Activated T-cell treated with anti-CD3 and anti-CD28 coated beads, Interleukin-2, amount 50 U/mL, for 24 hours (primary cell): Measurements from ENCODE around the gene TMEM151A.
"Not testable (repeated sequence)": the region's sequence is repeated elsewhere in the genome, so short reads cannot be mapped to it uniquely, and the experiment has no call there.

ENCODE experiments used
- DNase-seq: peaks from one replicate; pipeline ENCODE4 v3.0.0-alpha.2; 2020
- H3K27ac Mint-ChIP-seq: 2 replicates; pipeline ENCODE4 v1.8.0; 2020; ENCODE audit warnings: mild to moderate bottlenecking, mixed read lengths
- H3K27me3 Mint-ChIP-seq: 2 replicates; pipeline ENCODE4 v1.8.0; 2020; ENCODE audit warnings: mixed read lengths
- H3K36me3 Mint-ChIP-seq: 2 replicates; pipeline ENCODE4 v1.8.0; 2020; ENCODE audit warnings: low read depth, mixed read lengths
- H3K4me1 Mint-ChIP-seq: 2 replicates; pipeline ENCODE4 v1.8.0; 2020; ENCODE audit warnings: low read depth, mixed read lengths
- H3K4me3 Mint-ChIP-seq: 2 replicates; pipeline ENCODE4 v1.8.0; 2020; ENCODE audit warnings: mild to moderate bottlenecking, moderate library complexity, mixed read lengths
- H3K9me3 Mint-ChIP-seq: 2 replicates; pipeline ENCODE4 v1.8.0; 2020; ENCODE audit warnings: mixed read lengths

The TMEM151A gene

GRCh38 chr11:66294626-66295620 lies 3.2 kb downstream of the TMEM151A start:
- no peak overlapping the region for H3K27ac Mint-ChIP-seq
- H3K27me3 Mint-ChIP-seq: peaks cover 26% of the 10 kb centered on the region
- H3K36me3 Mint-ChIP-seq: no peaks in the 10 kb centered on the region
- H3K9me3 Mint-ChIP-seq: no peaks in the 10 kb centered on the region
- H3K4me1 Mint-ChIP-seq: peaks cover 14% of the 10 kb centered on the region
- DNase-seq: no peak
- no peak overlapping the region for H3K4me3 Mint-ChIP-seq

- Mint-ChIP-seq H3K27me3 (peaks cover 15% of the 10 kb centered on the region), H3K9me3 (no peaks in the 10 kb centered on the region), H3K4me3 (no peak overlapping the region), H3K36me3 (no peaks in the 10 kb centered on the region), H3K27ac (no peak overlapping the region), H3K4me1 (peaks cover 3% of the 10 kb centered on the region)
- DNase-seq: no peak
These were observed 5.9 kb downstream of the TMEM151A start for GRCh38 chr11:66297610-66298009.

- Mint-ChIP-seq H3K27me3 (peaks cover 3% of the 10 kb centered on the region), H3K9me3 (no peaks in the 10 kb centered on the region), H3K4me1 (no peaks in the 10 kb centered on the region), H3K4me3 (no peak overlapping the region), H3K36me3 (no peaks in the 10 kb centered on the region), H3K27ac (no peak overlapping the region)
- no peak for DNase-seq
These were observed 7.5 kb downstream of the TMEM151A start for GRCh38 chr11:66299186-66299585.

- H3K27ac Mint-ChIP-seq: no peak overlapping the region
- no peaks in the 10 kb centered on the region for H3K9me3 Mint-ChIP-seq
These were observed 11.0 kb downstream of the TMEM151A start for GRCh38 chr11:66302656-66303055.

GRCh38 chr11:66309475-66309874 lies 17.8 kb downstream of the TMEM151A start:
- Mint-ChIP-seq H3K4me1 (peaks cover 24% of the 10 kb centered on the region), H3K4me3 (no peak overlapping the region), H3K9me3 (no peaks in the 10 kb centered on the region), H3K27ac (no peak overlapping the region), H3K27me3 (no peaks in the 10 kb centered on the region), H3K36me3 (no peaks in the 10 kb centered on the region)
- no peak for DNase-seq

More at GRCh38 chr11:66302656-66303055, 11.0 kb downstream of the TMEM151A start:
- DNase-seq: no peak
- H3K4me1 Mint-ChIP-seq: no peaks in the 10 kb centered on the region
- H3K27me3 Mint-ChIP-seq: no peaks in the 10 kb centered on the region
- H3K4me3 Mint-ChIP-seq: no peak overlapping the region
- no peaks in the 10 kb centered on the region for H3K36me3 Mint-ChIP-seq

- Mint-ChIP-seq H3K36me3 (no peaks in the 10 kb centered on the region), H3K27me3 (no peaks in the 10 kb centered on the region), H3K4me3 (no peak overlapping the region)
These were observed 18.6 kb downstream of the TMEM151A start for GRCh38 chr11:66310324-66310723.

GRCh38 chr11:66310803-66311440 lies 19.2 kb downstream of the TMEM151A start:
- not testable (repeated sequence) for H3K36me3 Mint-ChIP-seq, DNase-seq, H3K27me3 Mint-ChIP-seq, H3K9me3 Mint-ChIP-seq, H3K4me3 Mint-ChIP-seq, H3K27ac Mint-ChIP-seq
- peaks cover 37% of the 10 kb centered on the region for H3K4me1 Mint-ChIP-seq

More at GRCh38 chr11:66310324-66310723, 18.6 kb downstream of the TMEM151A start:
- peaks cover 31% of the 10 kb centered on the region for H3K4me1 Mint-ChIP-seq
- no peak for DNase-seq
- no peaks in the 10 kb centered on the region for H3K9me3 Mint-ChIP-seq
- no peak overlapping the region for H3K27ac Mint-ChIP-seq

- DNase-seq: no peak
- H3K9me3 Mint-ChIP-seq: no peaks in the 10 kb centered on the region
- H3K4me1 Mint-ChIP-seq: peaks cover 41% of the 10 kb centered on the region
- H3K27me3 Mint-ChIP-seq: no peaks in the 10 kb centered on the region
- no peaks in the 10 kb centered on the region for H3K36me3 Mint-ChIP-seq
- peak overlapping the region; percentile 99 for H3K27ac Mint-ChIP-seq
- H3K4me3 Mint-ChIP-seq: peak overlapping the region; percentile 82
These were observed 19.8 kb downstream of the TMEM151A start for GRCh38 chr11:66311470-66311964.

- peaks cover 41% of the 10 kb centered on the region for H3K4me1 Mint-ChIP-seq
- no peaks in the 10 kb centered on the region for H3K36me3 Mint-ChIP-seq
- H3K9me3 Mint-ChIP-seq: no peaks in the 10 kb centered on the region
- peak overlapping the region; percentile 99 for H3K27ac Mint-ChIP-seq
- peak overlapping the region; percentile 82 for H3K4me3 Mint-ChIP-seq
- peak; percentile 99 for DNase-seq
- H3K27me3 Mint-ChIP-seq: no peaks in the 10 kb centered on the region
These were observed 20.4 kb downstream of the TMEM151A start for GRCh38 chr11:66311965-66312548.

GRCh38 chr11:66312549-66313320 lies 21.0 kb downstream of the TMEM151A start:
- Mint-ChIP-seq H3K4me3 (peak overlapping the region; percentile 82), H3K36me3 (no peaks in the 10 kb centered on the region), H3K9me3 (no peaks in the 10 kb centered on the region), H3K27ac (peak overlapping the region; percentile 99), H3K27me3 (no peaks in the 10 kb centered on the region), H3K4me1 (peaks cover 48% of the 10 kb centered on the region)
- peak; percentile 97 for DNase-seq

- Mint-ChIP-seq H3K27me3 (no peaks in the 10 kb centered on the region), H3K4me3 (peak overlapping the region; percentile 82), H3K4me1 (peaks cover 56% of the 10 kb centered on the region), H3K9me3 (no peaks in the 10 kb centered on the region), H3K36me3 (no peaks in the 10 kb centered on the region), H3K27ac (peak overlapping the region; percentile 99)
- DNase-seq: no peak
These were observed 21.9 kb downstream of the TMEM151A start for GRCh38 chr11:66313321-66314185.

- Mint-ChIP-seq H3K4me3 (peak overlapping the region; percentile 46), H3K27ac (peak overlapping the region; percentile 79), H3K4me1 (peaks cover 62% of the 10 kb centered on the region), H3K27me3 (no peaks in the 10 kb centered on the region), H3K36me3 (no peaks in the 10 kb centered on the region), H3K9me3 (no peaks in the 10 kb centered on the region)
- DNase-seq: no peak
These were observed 22.4 kb downstream of the TMEM151A start for GRCh38 chr11:66314186-66314501.
